Measurements from ENCODE around the gene ZFP36.

- TF ChIP-seq, protein P1, sequence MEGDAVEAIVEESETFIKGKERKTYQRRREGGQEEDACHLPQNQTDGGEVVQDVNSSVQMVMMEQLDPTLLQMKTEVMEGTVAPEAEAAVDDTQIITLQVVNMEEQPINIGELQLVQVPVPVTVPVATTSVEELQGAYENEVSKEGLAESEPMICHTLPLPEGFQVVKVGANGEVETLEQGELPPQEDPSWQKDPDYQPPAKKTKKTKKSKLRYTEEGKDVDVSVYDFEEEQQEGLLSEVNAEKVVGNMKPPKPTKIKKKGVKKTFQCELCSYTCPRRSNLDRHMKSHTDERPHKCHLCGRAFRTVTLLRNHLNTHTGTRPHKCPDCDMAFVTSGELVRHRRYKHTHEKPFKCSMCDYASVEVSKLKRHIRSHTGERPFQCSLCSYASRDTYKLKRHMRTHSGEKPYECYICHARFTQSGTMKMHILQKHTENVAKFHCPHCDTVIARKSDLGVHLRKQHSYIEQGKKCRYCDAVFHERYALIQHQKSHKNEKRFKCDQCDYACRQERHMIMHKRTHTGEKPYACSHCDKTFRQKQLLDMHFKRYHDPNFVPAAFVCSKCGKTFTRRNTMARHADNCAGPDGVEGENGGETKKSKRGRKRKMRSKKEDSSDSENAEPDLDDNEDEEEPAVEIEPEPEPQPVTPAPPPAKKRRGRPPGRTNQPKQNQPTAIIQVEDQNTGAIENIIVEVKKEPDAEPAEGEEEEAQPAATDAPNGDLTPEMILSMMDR (IDR thresholded peaks at IDR 0.05; ENCODE audit: low read length) = no peak
- TF ChIP-seq EZH2 (IDR thresholded peaks at IDR 0.05; ENCODE audit: borderline replicate concordance, low read length) = no peak
These were observed 31.8 kb downstream of the ZFP36 start for GRCh38 chr19:39438270-39438934.
